ENCODE results near the gene MDGA2.

DNA sequence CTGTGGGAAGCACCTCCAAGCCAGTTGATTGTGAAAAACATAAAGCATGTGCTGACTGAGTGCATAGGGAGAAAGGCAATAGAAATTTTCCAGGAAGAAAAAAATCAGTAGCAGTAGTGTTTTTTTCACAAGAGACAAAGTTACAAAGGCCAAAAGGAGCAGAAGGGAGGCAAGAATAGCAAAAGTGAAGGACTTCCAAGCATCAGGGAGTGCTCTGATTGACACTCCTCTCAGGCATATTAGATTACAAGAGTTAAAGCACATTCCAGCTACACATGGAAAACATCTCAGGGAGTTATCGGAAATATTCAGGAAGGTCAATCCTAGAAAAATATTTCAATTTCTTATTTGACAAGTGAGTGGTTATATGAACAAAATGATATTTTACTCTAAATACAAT is 508.0 kb downstream of the MDGA2 start:
- TF ChIP-seq, protein P1, sequence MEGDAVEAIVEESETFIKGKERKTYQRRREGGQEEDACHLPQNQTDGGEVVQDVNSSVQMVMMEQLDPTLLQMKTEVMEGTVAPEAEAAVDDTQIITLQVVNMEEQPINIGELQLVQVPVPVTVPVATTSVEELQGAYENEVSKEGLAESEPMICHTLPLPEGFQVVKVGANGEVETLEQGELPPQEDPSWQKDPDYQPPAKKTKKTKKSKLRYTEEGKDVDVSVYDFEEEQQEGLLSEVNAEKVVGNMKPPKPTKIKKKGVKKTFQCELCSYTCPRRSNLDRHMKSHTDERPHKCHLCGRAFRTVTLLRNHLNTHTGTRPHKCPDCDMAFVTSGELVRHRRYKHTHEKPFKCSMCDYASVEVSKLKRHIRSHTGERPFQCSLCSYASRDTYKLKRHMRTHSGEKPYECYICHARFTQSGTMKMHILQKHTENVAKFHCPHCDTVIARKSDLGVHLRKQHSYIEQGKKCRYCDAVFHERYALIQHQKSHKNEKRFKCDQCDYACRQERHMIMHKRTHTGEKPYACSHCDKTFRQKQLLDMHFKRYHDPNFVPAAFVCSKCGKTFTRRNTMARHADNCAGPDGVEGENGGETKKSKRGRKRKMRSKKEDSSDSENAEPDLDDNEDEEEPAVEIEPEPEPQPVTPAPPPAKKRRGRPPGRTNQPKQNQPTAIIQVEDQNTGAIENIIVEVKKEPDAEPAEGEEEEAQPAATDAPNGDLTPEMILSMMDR (IDR thresholded peaks at IDR 0.05) = no peak
- no peak for TF ChIP-seq ZFX (IDR thresholded peaks at IDR 0.05; ENCODE audit: borderline replicate concordance)
